Measurements from ENCODE around the gene KTN1. TPM values are rescaled to one million over a fixed set of nuclear protein-coding genes. Genes with fewer than 3 reads are reported as not detected.

KTN1 gene
- total RNA-seq, 2 experiments from 2014 or later: 107 to 113 TPM

GRCh38 chr14:55710506-55711041 lies 130.6 kb downstream of the KTN1 start:
- no peak overlapping the region for H3K4me3 Mint-ChIP-seq
- ATAC-seq: no peak
- no peak for TF ChIP-seq CTCF (IDR thresholded peaks at IDR 0.05)
- H3K27ac Mint-ChIP-seq: no peak overlapping the region
- no peaks in the 10 kb centered on the region for H3K27me3 Mint-ChIP-seq
- CTCF ChIA-PET: no interaction called here
- no peaks in the 10 kb centered on the region for H3K36me3 Mint-ChIP-seq (ENCODE audit: low read depth)
- no peaks in the 10 kb centered on the region for H3K9me3 Mint-ChIP-seq
- no peaks in the 10 kb centered on the region for H3K4me1 Mint-ChIP-seq (ENCODE audit: low read depth)
- DNase-seq: no peak
- POLR2A ChIA-PET: no interaction called here
- intact Hi-C loops (cut with micrococcal nuclease): no loop called here

- Mint-ChIP-seq H3K9me3 (no peaks in the 10 kb centered on the region), H3K4me1 (ENCODE audit: low read depth) (no peaks in the 10 kb centered on the region), H3K36me3 (ENCODE audit: low read depth) (no peaks in the 10 kb centered on the region), H3K4me3 (no peak overlapping the region), H3K27me3 (no peaks in the 10 kb centered on the region), H3K27ac (no peak overlapping the region)
- no peak for TF ChIP-seq CTCF (IDR thresholded peaks at IDR 0.05)
- DNase-seq (no peak), ATAC-seq (no peak)
- intact Hi-C loops (cut with micrococcal nuclease): no loop called here
- ChIA-PET POLR2A (no interaction called here), CTCF (no interaction called here)
Measured at GRCh38 chr14:55711175-55711811, 131.3 kb downstream of the KTN1 start.

- no peaks in the 10 kb centered on the region for H3K27me3 Mint-ChIP-seq
- ATAC-seq: no peak
Measured at GRCh38 chr14:55712491-55712890, 132.5 kb downstream of the KTN1 start.

GRCh38 chr14:55713486-55713885 lies 133.5 kb downstream of the KTN1 start:
- POLR2A ChIA-PET: no interaction called here
- intact Hi-C loops (cut with micrococcal nuclease): no loop called here
- ATAC-seq (no peak), DNase-seq (no peak)
- Mint-ChIP-seq H3K4me1 (ENCODE audit: low read depth) (no peaks in the 10 kb centered on the region), H3K27me3 (no peaks in the 10 kb centered on the region), H3K36me3 (ENCODE audit: low read depth) (no peaks in the 10 kb centered on the region), H3K27ac (no peak overlapping the region), H3K9me3 (no peaks in the 10 kb centered on the region), H3K4me3 (no peak overlapping the region)
- TF ChIP-seq CTCF (IDR thresholded peaks at IDR 0.05): no peak
- CTCF ChIA-PET: interaction anchor here (1.5 kb wide), 1 partner anchor 20 kb away, joined by 3 read pairs; no protein-coding TSS in a partner anchor

More at GRCh38 chr14:55712491-55712890, 132.5 kb downstream of the KTN1 start:
- POLR2A ChIA-PET: no interaction called here
- no peak for TF ChIP-seq CTCF (IDR thresholded peaks at IDR 0.05)
- Mint-ChIP-seq H3K4me1 (ENCODE audit: low read depth) (no peaks in the 10 kb centered on the region), H3K27ac (no peak overlapping the region), H3K36me3 (ENCODE audit: low read depth) (no peaks in the 10 kb centered on the region), H3K4me3 (no peak overlapping the region), H3K9me3 (no peaks in the 10 kb centered on the region)
- CTCF ChIA-PET: interaction anchor here (1.5 kb wide), 1 partner anchor 21 kb away, joined by 3 read pairs; no protein-coding TSS in a partner anchor
- no peak for DNase-seq
- intact Hi-C loops (cut with micrococcal nuclease): no loop called here

- Mint-ChIP-seq H3K27me3 (no peaks in the 10 kb centered on the region), H3K27ac (no peak overlapping the region), H3K4me1 (ENCODE audit: low read depth) (no peaks in the 10 kb centered on the region), H3K36me3 (ENCODE audit: low read depth) (no peaks in the 10 kb centered on the region), H3K9me3 (no peaks in the 10 kb centered on the region), H3K4me3 (no peak overlapping the region)
- no peak for ATAC-seq
- intact Hi-C loops (cut with micrococcal nuclease): no loop called here
- no peak for DNase-seq
- ChIA-PET POLR2A (no interaction called here), CTCF (interaction anchor here (1.1 to 1.9 kb wide), 2 partner anchors 16 to 758 kb away, joined by 3 to 5 read pairs; no protein-coding TSS in a partner anchor)
- TF ChIP-seq CTCF (IDR thresholded peaks at IDR 0.05): no peak
Measured at GRCh38 chr14:55715889-55716288, 135.9 kb downstream of the KTN1 start.
